Measurements from ENCODE around the gene PGC. TPM values are rescaled to one million over a fixed set of nuclear protein-coding genes. Genes with fewer than 3 reads are reported as not detected.

The PGC gene
- total and polyA plus RNA-seq, 9 of the 15 experiments (the other 6 are each of a cell fraction or from before 2014, with no cell fraction given) = 0.17 to 0.40 TPM; not detected in 7

- ChIA-PET POLR2A (interaction anchor here (0.7 to 1.8 kb wide), 2 partner anchors 15 to 35 kb away, joined by 4 to 5 read pairs; no protein-coding TSS in a partner anchor), CTCF (ENCODE audit: low intra/inter-chr PET ratio) (no interaction called here)
- H3K79me2 ChIP-seq (ENCODE audit: control insufficient read depth, insufficient read depth, low read length) = no peaks in the 10 kb centered on the region
- TF ChIP-seq ZNF707 (CRISPR knock-in tag; conservative IDR thresholded peaks at IDR 0.05) (no peak), MITF (IDR thresholded peaks at IDR 0.05) (no peak), ZFX (CRISPR knock-in tag; IDR thresholded peaks at IDR 0.05) (no peak), FOSL1 (tag; conservative IDR thresholded peaks at IDR 0.05) (no peak), ZNF445 (CRISPR knock-in tag; IDR thresholded peaks at IDR 0.05; ENCODE audit: low read depth) (no peak), IFI16 (CRISPR knock-in tag; IDR thresholded peaks at IDR 0.05) (no peak)
- no TSS peak for BruUV-seq (replicated peaks)
- no peaks in the 10 kb centered on the region for H3K9me3 ChIP-seq (replicated peaks; ENCODE audit: control insufficient read depth, insufficient read depth, low read depth, low read length)
- no peak overlapping the region for H2AFZ ChIP-seq (ENCODE audit: low read depth, low read length)
- 17% methylated on average over 7 of the region's 7 CpGs for WGBS (ENCODE audit: insufficient coverage, low coverage, missing lambda C conversion rate)
- no peak overlapping the region for H3K4me2 ChIP-seq (ENCODE audit: insufficient read depth, low read length)
- DNase-seq (ENCODE audit: extremely low read depth in 1 of 4, low spot score in 3 of 4) (no peak), FAIRE-seq (no peak), ATAC-seq (no peak)
- H3K9me1 ChIP-seq (ENCODE audit: control insufficient read depth, insufficient read depth, low read length) = no peaks in the 10 kb centered on the region
- no peak overlapping the region for H3K27ac ChIP-seq (ENCODE audit: extremely low read depth, low read depth, low read length)
- peaks cover 4% of the 10 kb centered on the region for H4K20me1 ChIP-seq (replicated peaks; ENCODE audit: control insufficient read depth, insufficient read depth, low read length)
- intact Hi-C loops (cut with micrococcal nuclease) (no loop called here), in situ Hi-C loops (cut with MboI) (no loop called here)
- H3K4me1 ChIP-seq (replicated peaks in 1 of 2; ENCODE audit: control insufficient read depth in 2 of 2, insufficient read depth in 2 of 2, low read length in 2 of 2) = peaks cover 5 to 37% of the 10 kb centered on the region in 2 experiments
- H3K36me3 ChIP-seq (ENCODE audit: control insufficient read depth, insufficient read depth, low read length) = no peaks in the 10 kb centered on the region
- H3K4me3 ChIP-seq = no peak overlapping the region
- peaks cover 0 to 32% of the 10 kb centered on the region in 2 experiments; a peak in 2 of 5 replicates for H3K27me3 ChIP-seq (ENCODE audit: control insufficient read depth in 2 of 2, insufficient read depth in 2 of 2, low read length in 2 of 2)
- H3K9ac ChIP-seq (ENCODE audit: insufficient read depth in 1 of 2, low read depth in 2 of 2, low read length in 2 of 2) = no peak overlapping the region; a peak in 1 of 4 replicates
These were observed 15.6 kb downstream of the PGC start for GRCh38 chr6:41731561-41732086.
